Astrocyte (in vitro differentiated cells and primary cell): ENCODE data around the gene TMPRSS12. TPM values are rescaled to one million over a fixed set of nuclear protein-coding genes. Genes with fewer than 3 reads are reported as not detected.

Experiments
- DNase-seq: peaks from one replicate; pipeline ENCODE4 v3.0.0-alpha.2; 2010; ENCODE audit warnings: low read depth
- FAIRE-seq: peaks from 2 replicates; lab custom pipeline; 2011; peaks lifted over from hg19 to GRCh38; lab: Jason Lieb, UNC
- H2AFZ ChIP-seq: 2 replicates; pipeline ENCODE4 v1.6.0; 2012; ENCODE audit warnings: low read depth, low read length, inconsistent platforms
- H3K27ac ChIP-seq: 2 replicates; pipeline ENCODE4 v1.5.1; 2011; ENCODE audit warnings: low read depth, low read length, inconsistent platforms
- H3K27me3 ChIP-seq: 2 replicates; pipeline ENCODE4 v1.6.0; 2011; ENCODE audit warnings: low read length, inconsistent platforms; ENCODE audit not compliant: insufficient read depth
- H3K36me3 ChIP-seq: 2 replicates; pipeline ENCODE4 v1.5.1; 2011; ENCODE audit warnings: low read length, inconsistent platforms; ENCODE audit not compliant: insufficient read depth
- H3K4me1 ChIP-seq: 2 replicates; pipeline ENCODE4 v1.5.1; 2011; ENCODE audit warnings: low read length, inconsistent platforms; ENCODE audit not compliant: insufficient read depth
- H3K4me2 ChIP-seq: 2 replicates; pipeline ENCODE4 v1.6.0; 2012; ENCODE audit warnings: low read length, inconsistent platforms
- H3K4me3 ChIP-seq: 2 replicates; pipeline ENCODE4 v1.5.1; 2011; ENCODE audit warnings: low read depth, mild to moderate bottlenecking, low read length, inconsistent platforms; ENCODE audit not compliant: insufficient read depth
- H3K79me2 ChIP-seq: 2 replicates; pipeline ENCODE4 v1.6.0; 2012; ENCODE audit warnings: mild to moderate bottlenecking, low read length, inconsistent platforms; ENCODE audit not compliant: insufficient read depth
- H3K9ac ChIP-seq: 2 replicates; pipeline ENCODE4 v1.6.0; 2012; ENCODE audit warnings: mild to moderate bottlenecking, low read length, inconsistent platforms
- H3K9me3 ChIP-seq: 2 replicates; pipeline ENCODE4 v1.5.1; 2012; ENCODE audit warnings: low read depth, mild to moderate bottlenecking, low read length, inconsistent platforms; ENCODE audit not compliant: insufficient read depth
- H4K20me1 ChIP-seq: 2 replicates; pipeline ENCODE4 v1.6.0; 2012; ENCODE audit warnings: low read length, inconsistent platforms; ENCODE audit not compliant: insufficient read depth
- H3K27ac Mint-ChIP-seq: one replicate; pipeline ENCODE4 v1.8.0; 2021; ENCODE audit warnings: mild to moderate bottlenecking, mixed read lengths; ENCODE audit not compliant: unreplicated experiment
- H3K27me3 Mint-ChIP-seq: one replicate; pipeline ENCODE4 v1.8.0; 2021; ENCODE audit warnings: low read depth, mixed read lengths; ENCODE audit not compliant: unreplicated experiment
- H3K36me3 Mint-ChIP-seq: one replicate; pipeline ENCODE4 v1.8.0; 2021; ENCODE audit warnings: low read depth, mixed read lengths; ENCODE audit not compliant: unreplicated experiment
- H3K4me1 Mint-ChIP-seq: one replicate; pipeline ENCODE4 v1.8.0; 2021; ENCODE audit warnings: low read depth, mixed read lengths; ENCODE audit not compliant: unreplicated experiment
- H3K4me3 Mint-ChIP-seq: one replicate; pipeline ENCODE4 v1.8.0; 2021; ENCODE audit warnings: mild to moderate bottlenecking, moderate library complexity, mixed read lengths; ENCODE audit not compliant: unreplicated experiment
- H3K9me3 Mint-ChIP-seq: one replicate; pipeline ENCODE4 v1.8.0; 2021; ENCODE audit warnings: mild to moderate bottlenecking, mixed read lengths; ENCODE audit not compliant: unreplicated experiment
- CTCF ChIP-seq: IDR thresholded peaks from 2 replicates; pipeline ENCODE4 v1.5.1; 2011; ENCODE audit warnings: low read depth, mild to moderate bottlenecking, inconsistent platforms, low read length, moderate library complexity; ENCODE audit not compliant: insufficient read depth
- EZH2 ChIP-seq: IDR thresholded peaks from 2 replicates; pipeline ENCODE4 v1.6.1; 2012; ENCODE audit warnings: mild to moderate bottlenecking, low read length, inconsistent platforms; ENCODE audit not compliant: insufficient read depth
- total RNA-seq: library from RNA; stranded (reverse); gene quantifications from 2 replicates; pipeline ENCODE4 v1.2.1, GENCODE V29; 2021

The TMPRSS12 gene
- total RNA-seq, 1 donor from 2014 or later, result not detected

DNA sequence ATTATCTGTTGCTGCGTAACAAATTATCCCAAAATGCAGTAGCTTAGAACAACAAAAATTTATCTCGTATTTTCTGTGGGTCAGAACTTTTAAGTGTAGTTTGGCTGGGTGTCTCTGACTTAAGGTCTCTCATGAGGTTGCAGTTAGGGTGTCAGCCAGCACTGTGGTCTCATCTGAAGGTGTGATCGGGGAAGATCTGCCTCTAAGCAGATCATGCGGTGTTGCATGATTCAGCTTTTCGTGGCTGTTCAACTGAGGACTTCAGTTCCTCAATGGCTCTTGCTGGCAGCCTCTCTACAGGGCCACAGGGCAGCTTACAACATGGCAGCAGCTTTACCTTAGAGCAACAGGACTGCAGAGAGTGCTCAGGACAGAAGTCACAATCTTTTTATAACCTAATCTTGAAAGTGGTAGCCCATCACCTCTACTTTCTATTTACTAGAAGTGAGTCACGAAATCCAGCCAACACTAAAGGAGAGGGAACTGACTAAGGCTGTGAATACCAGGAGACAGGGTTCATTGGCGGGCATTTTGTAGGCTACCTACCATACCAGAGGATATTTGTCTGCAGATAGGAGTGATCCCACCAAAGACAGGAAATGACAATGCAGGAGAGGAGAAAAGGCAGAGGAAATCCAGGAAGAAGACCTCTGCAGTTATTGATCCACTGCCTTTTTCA lies 1.8 kb upstream of the TMPRSS12 start:
- Histone ChIP-seq H3K79me2 (no peaks in the 10 kb centered on the region), H3K4me1 (no peaks in the 10 kb centered on the region), H2AFZ (no peak overlapping the region), H3K9me3 (peaks cover 3% of the 10 kb centered on the region), H3K4me2 (no peak overlapping the region), H3K4me3 (no peak overlapping the region), H3K9ac (no peak overlapping the region), H3K27me3 (no peaks in the 10 kb centered on the region), H4K20me1 (no peaks in the 10 kb centered on the region), H3K36me3 (no peaks in the 10 kb centered on the region), H3K27ac (no peak overlapping the region)
- Mint-ChIP-seq H3K27ac (no peak overlapping the region), H3K4me3 (no peak overlapping the region), H3K36me3 (peaks cover 5% of the 10 kb centered on the region), H3K9me3 (peaks cover 9% of the 10 kb centered on the region), H3K27me3 (no peaks in the 10 kb centered on the region), H3K4me1 (peaks cover 4% of the 10 kb centered on the region)
- DNase-seq (no peak), FAIRE-seq (no peak)
- TF ChIP-seq CTCF (no peak), EZH2 (no peak)

GRCh38 chr12:50841716-50842531 lies 802 bp upstream of the TMPRSS12 start:
- no peak for DNase-seq
- H3K27me3 Mint-ChIP-seq, result no peaks in the 10 kb centered on the region
- no peaks in the 10 kb centered on the region for H3K79me2 ChIP-seq
- no peak overlapping the region for H3K4me2 ChIP-seq
- H3K9me3 ChIP-seq, result peaks cover 3% of the 10 kb centered on the region
- no peak overlapping the region for H3K27ac Mint-ChIP-seq
- H3K9ac ChIP-seq, result no peak overlapping the region
- H3K36me3 ChIP-seq, result no peaks in the 10 kb centered on the region
- H3K27me3 ChIP-seq, result no peaks in the 10 kb centered on the region
- H4K20me1 ChIP-seq, result no peaks in the 10 kb centered on the region
- FAIRE-seq, result no peak
- H3K4me1 ChIP-seq, result no peaks in the 10 kb centered on the region
- H3K36me3 Mint-ChIP-seq, result peaks cover 5% of the 10 kb centered on the region
- peaks cover 9% of the 10 kb centered on the region for H3K9me3 Mint-ChIP-seq
- no peak overlapping the region for H3K4me3 ChIP-seq
- H2AFZ ChIP-seq, result no peak overlapping the region
- no peak overlapping the region for H3K27ac ChIP-seq
- TF ChIP-seq CTCF (no peak), EZH2 (no peak)
- no peak overlapping the region for H3K4me3 Mint-ChIP-seq
- peaks cover 4% of the 10 kb centered on the region for H3K4me1 Mint-ChIP-seq
